H9 (cell line): ENCODE data around the gene DCC. TPM values are rescaled to one million over a fixed set of nuclear protein-coding genes. Genes with fewer than 3 reads are reported as not detected.

Experiments
- DNase-seq: peaks from one replicate; pipeline ENCODE4 v3.0.0-alpha.2; 2017
- H2AFZ ChIP-seq: one replicate; pipeline ENCODE4 v1.6.1; 2013; ENCODE audit warnings: mild to moderate bottlenecking, low read length, control low read depth, moderate library complexity
- H2AK5ac ChIP-seq: 2 replicates; pipeline ENCODE4 v1.6.1; 2013; ENCODE audit warnings: low read length, control low read depth, mixed read lengths; ENCODE audit not compliant: insufficient read length
- H2BK120ac ChIP-seq: one replicate; pipeline ENCODE4 v1.6.1; 2013; ENCODE audit warnings: low read depth, mild to moderate bottlenecking, low read length, control low read depth, inconsistent platforms; ENCODE audit not compliant: poor library complexity, severe bottlenecking
- H2BK12ac ChIP-seq: 2 replicates; pipeline ENCODE4 v1.6.1; 2013; ENCODE audit warnings: low read length, control low read depth, mixed read lengths, low read depth; ENCODE audit not compliant: insufficient read length
- H2BK15ac ChIP-seq: 2 replicates; pipeline ENCODE4 v1.6.1; 2013; ENCODE audit warnings: low read depth, low read length, control low read depth
- H2BK20ac ChIP-seq: one replicate; pipeline ENCODE4 v1.6.1; 2013; ENCODE audit warnings: low read depth, mild to moderate bottlenecking, low read length, control low read depth, inconsistent platforms; ENCODE audit not compliant: poor library complexity, severe bottlenecking
- H2BK5ac ChIP-seq: 2 replicates; pipeline ENCODE4 v1.6.1; 2013; ENCODE audit warnings: low read length, control low read depth, mixed read lengths; ENCODE audit not compliant: insufficient read length
- H3K14ac ChIP-seq: 2 replicates; pipeline ENCODE4 v1.6.1; 2013; ENCODE audit warnings: low read length, control low read depth; ENCODE audit not compliant: insufficient read depth
- H3K18ac ChIP-seq: 2 replicates; pipeline ENCODE4 v1.6.1; 2013; ENCODE audit warnings: low read depth, mild to moderate bottlenecking, mixed read lengths, low read length, control low read depth; ENCODE audit not compliant: insufficient read length
- H3K23ac ChIP-seq: 2 replicates; pipeline ENCODE4 v1.6.1; 2013; ENCODE audit warnings: low read length, control low read depth, mixed read lengths, low read depth; ENCODE audit not compliant: insufficient read length
- H3K23me2 ChIP-seq: 2 replicates; pipeline ENCODE4 v1.6.1; 2013; ENCODE audit warnings: low read depth, mild to moderate bottlenecking, mixed read lengths, low read length, control low read depth; ENCODE audit not compliant: insufficient read length, poor library complexity, severe bottlenecking
- H3K27ac ChIP-seq: 2 replicates; pipeline ENCODE4 v1.5.1; 2013; ENCODE audit warnings: low read length, control low read depth, mixed read lengths, low read depth; ENCODE audit not compliant: insufficient read length
- H3K27me3 ChIP-seq: 2 replicates; pipeline ENCODE4 v1.6.1; 2013; ENCODE audit warnings: low read length, control low read depth, inconsistent platforms; ENCODE audit not compliant: insufficient read depth
- H3K4ac ChIP-seq: 2 replicates; pipeline ENCODE4 v1.6.1; 2013; ENCODE audit warnings: low read depth, mild to moderate bottlenecking, control low read depth, inconsistent platforms, low read length, moderate library complexity
- H3K4me1 ChIP-seq: 2 replicates; pipeline ENCODE4 v1.6.1; 2013; ENCODE audit warnings: low read length, control low read depth, inconsistent platforms; ENCODE audit not compliant: insufficient read depth
- H3K4me2 ChIP-seq: 2 replicates; pipeline ENCODE4 v1.6.1; 2013; ENCODE audit warnings: low read length, control low read depth, mixed read lengths; ENCODE audit not compliant: insufficient read length, insufficient read depth
- H3K56ac ChIP-seq: 2 replicates; pipeline ENCODE4 v1.6.1; 2013; ENCODE audit warnings: low read depth, mild to moderate bottlenecking, mixed read lengths, low read length, control low read depth; ENCODE audit not compliant: insufficient read length
- H3K79me1 ChIP-seq: 2 replicates; pipeline ENCODE4 v1.6.1; 2013; ENCODE audit warnings: low read depth, mild to moderate bottlenecking, moderate library complexity, low read length, control low read depth, inconsistent platforms; ENCODE audit not compliant: insufficient read depth, poor library complexity, severe bottlenecking
- H3K79me2 ChIP-seq: 2 replicates; pipeline ENCODE4 v1.6.1; 2013; ENCODE audit warnings: low read length, control low read depth, inconsistent platforms; ENCODE audit not compliant: insufficient read depth
- H3K9ac ChIP-seq: 2 replicates; pipeline ENCODE4 v1.6.1; 2013; ENCODE audit warnings: low read length, control low read depth, mixed read lengths; ENCODE audit not compliant: insufficient read length; ENCODE audit errors: extremely low read depth
- H3K9me3 ChIP-seq: one replicate; pipeline ENCODE4 v1.6.1; 2013; ENCODE audit warnings: low read depth, low read length, inconsistent platforms; ENCODE audit not compliant: control insufficient read depth
- H3T11ph ChIP-seq: one replicate; pipeline ENCODE4 v1.6.1; 2013; ENCODE audit warnings: mild to moderate bottlenecking, low read length, control low read depth, inconsistent platforms
- H4K20me1 ChIP-seq: one replicate; pipeline ENCODE4 v1.6.1; 2013; ENCODE audit not compliant: control insufficient read depth, insufficient read length, insufficient read depth
- H4K5ac ChIP-seq: 2 replicates; pipeline ENCODE4 v1.6.1; 2013; ENCODE audit warnings: low read depth, mild to moderate bottlenecking, mixed read lengths, low read length, control low read depth; ENCODE audit not compliant: insufficient read length
- H4K8ac ChIP-seq: replicated peaks from 2 replicates; pipeline ENCODE4 v1.6.1; 2013; ENCODE audit warnings: low read length, control low read depth, mixed read lengths, low read depth; ENCODE audit not compliant: insufficient read length
- H4K91ac ChIP-seq: 2 replicates; pipeline ENCODE4 v1.6.1; 2013; ENCODE audit warnings: low read depth, mild to moderate bottlenecking, moderate library complexity, mixed read lengths, low read length, control low read depth; ENCODE audit not compliant: insufficient read length
- H3K27ac Mint-ChIP-seq, 3 experiments: 2 replicates in 2 of 3; 3 replicates in 1 of 3; pipeline ENCODE4 v1.8.0; 2020 to 2021; ENCODE audit warnings: mixed read lengths in 3 of 3, mild to moderate bottlenecking in 1 of 3, moderate library complexity in 1 of 3
- H3K27me3 Mint-ChIP-seq: 2 replicates; pipeline ENCODE4 v1.8.0; 2021; ENCODE audit warnings: low read depth, mild to moderate bottlenecking, moderate library complexity, mixed read lengths
- H3K36me3 Mint-ChIP-seq, 3 experiments: 2 replicates in 2 of 3; 3 replicates in 1 of 3; pipeline ENCODE4 v1.8.0; 2020 to 2021; ENCODE audit warnings: low read depth in 3 of 3, mixed read lengths in 3 of 3; ENCODE audit not compliant: insufficient read depth in 1 of 3
- H3K4me1 Mint-ChIP-seq, 2 experiments: 2 replicates each; pipeline ENCODE4 v1.8.0; 2020; ENCODE audit warnings: mixed read lengths in 2 of 2
- H3K4me3 Mint-ChIP-seq, 2 experiments: 2 replicates in 1 of 2; 3 replicates in 1 of 2; pipeline ENCODE4 v1.8.0; 2020 to 2021; ENCODE audit warnings: mild to moderate bottlenecking in 2 of 2, mixed read lengths in 2 of 2, moderate library complexity in 1 of 2
- H3K9me3 Mint-ChIP-seq, 2 experiments: 2 replicates in 1 of 2; 3 replicates in 1 of 2; pipeline ENCODE4 v1.8.0; 2020; ENCODE audit warnings: mild to moderate bottlenecking in 2 of 2, mixed read lengths in 2 of 2, moderate library complexity in 1 of 2
- CTCF ChIP-seq: fragments of 200-600 bp; sonication (generic); conservative IDR thresholded peaks from 3 replicates; pipeline ENCODE4 v1.8.0; 2021; ENCODE audit warnings: antibody characterized with exemption, mild to moderate bottlenecking
- WGBS: extraction: QIAGEN DNeasy Blood & Tissue Kit; methylation state at CpG from one replicate; pipeline ENCODE4 v1.1.7; 2013; ENCODE audit warnings: missing lambda C conversion rate, low lambda C conversion rate, mixed read lengths; ENCODE audit not compliant: insufficient read length; ENCODE audit errors: extremely low coverage; 5-methylcytosine and 5-hydroxymethylcytosine counted together
- total RNA-seq: library from RNA; stranded (reverse); gene quantifications from 2 replicates; pipeline ENCODE4 v1.2.1, GENCODE V29; 2021

DCC gene
- total RNA-seq, 1 experiment from 2014 or later, result 0.35 TPM

DNA sequence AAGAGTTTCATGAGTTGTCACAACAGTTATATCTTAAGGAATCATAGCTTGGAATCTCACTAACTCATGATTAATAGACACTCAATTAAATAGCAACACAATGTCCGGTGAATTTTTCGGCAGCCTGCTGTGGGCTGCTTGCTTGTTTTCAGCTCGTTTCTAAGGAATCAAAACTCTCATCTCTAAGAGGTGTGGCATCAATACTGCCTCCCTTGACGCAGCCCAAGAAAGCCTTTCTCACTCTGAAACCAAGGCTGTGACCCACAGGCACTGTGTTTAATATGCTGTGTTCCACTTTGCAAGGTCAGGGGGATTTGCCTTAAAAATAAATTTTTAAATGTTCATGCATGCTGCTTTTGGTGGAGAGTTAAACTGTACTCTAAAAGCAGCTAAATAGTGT lies 5.4 kb downstream of the DCC start:
- TF ChIP-seq CTCF, result no peak
- no peak overlapping the region for H3K4me2 ChIP-seq
- no peaks in the 10 kb centered on the region for H3K27me3 Mint-ChIP-seq
- no CpG with 5 or more reads among the region's 4 CpGs for WGBS
- H3K4me1 ChIP-seq, result no peaks in the 10 kb centered on the region
- no peak overlapping the region for H4K8ac ChIP-seq
- H3K4ac ChIP-seq, result no peak overlapping the region
- no peak overlapping the region for H2AFZ ChIP-seq
- peaks cover 15 to 16% of the 10 kb centered on the region in 2 experiments for H3K4me1 Mint-ChIP-seq
- no peaks in the 10 kb centered on the region for H3K79me1 ChIP-seq
- H3K27ac ChIP-seq, result no peak overlapping the region
- H3K23me2 ChIP-seq, result peaks cover 17% of the 10 kb centered on the region
- no peak overlapping the region for H2BK5ac ChIP-seq
- H2BK15ac ChIP-seq, result no peak overlapping the region
- no peak overlapping the region for H2BK120ac ChIP-seq
- no peak overlapping the region for H3K14ac ChIP-seq
- no peak overlapping the region for H3K56ac ChIP-seq
- H3K18ac ChIP-seq, result no peak overlapping the region
- DNase-seq, result no peak
- peaks cover 0 to 2% of the 10 kb centered on the region in 2 experiments; a peak in 1 of 5 replicates for H3K9me3 Mint-ChIP-seq
- H3K27me3 ChIP-seq, result peaks cover 13% of the 10 kb centered on the region
- no peak overlapping the region for H3K9ac ChIP-seq
- H3K27ac Mint-ChIP-seq, result no peak overlapping the region
- H3K4me3 Mint-ChIP-seq, result no peak overlapping the region
- H3T11ph ChIP-seq, result no peak overlapping the region
- no peaks in the 10 kb centered on the region for H3K9me3 ChIP-seq
- no peak overlapping the region for H2AK5ac ChIP-seq
- H4K20me1 ChIP-seq, result no peaks in the 10 kb centered on the region
- no peaks in the 10 kb centered on the region for H3K79me2 ChIP-seq
- no peak overlapping the region for H2BK12ac ChIP-seq
- H4K91ac ChIP-seq, result no peak overlapping the region
- H3K36me3 Mint-ChIP-seq, result peaks cover 0 to 2% (median 0%) of the 10 kb centered on the region in 3 experiments; a peak in 1 of 7 replicates
- no peak overlapping the region for H4K5ac ChIP-seq
- no peak overlapping the region for H2BK20ac ChIP-seq
- H3K23ac ChIP-seq, result no peak overlapping the region
